Measurements from ENCODE around the gene RLIM. TPM values are rescaled to one million over a fixed set of nuclear protein-coding genes. Genes with fewer than 3 reads are reported as not detected.

Gene RLIM
- total and polyA plus RNA-seq, 2 of the 8 experiments (the other 6 are each of a cell fraction or from before 2014, with no cell fraction given), result 6.3 to 34.6 TPM

GRCh38 chrX:74606342-74606741, 8.1 kb downstream of the RLIM start (continued):
- TF ChIP-seq CHD7 (IDR thresholded peaks at IDR 0.05; ENCODE audit: insufficient replicate concordance, low read length) (no peak), POLR2AphosphoS5 (IDR thresholded peaks at IDR 0.05; ENCODE audit: low read depth, low read length) (no peak)

Measured in H1 (cell line).